Smooth muscle cell (in vitro differentiated cells): ENCODE results near the gene IQSEC3. TPM values are rescaled to one million over a fixed set of nuclear protein-coding genes. Genes with fewer than 3 reads are reported as not detected.

Source experiments
- DNase-seq: peaks from one replicate; lab custom pipeline; 2025; ENCODE audit not compliant: unreplicated experiment; lab: John Stamatoyannopoulos, UW
- H2AFZ ChIP-seq: fragments of 200-600 bp; sonication (generic); 2 replicates; pipeline ENCODE4 v1.6.0; 2016; ENCODE audit warnings: antibody characterized with exemption, low read depth, mild to moderate bottlenecking
- H3F3A ChIP-seq: fragments of 200-600 bp; sonication (generic); 2 replicates; pipeline ENCODE4 v1.6.0; 2017; ENCODE audit warnings: antibody characterized with exemption, low read depth
- H3K27ac ChIP-seq: fragments of 200-600 bp; sonication (generic); 2 replicates; pipeline ENCODE4 v1.5.1; 2016; ENCODE audit warnings: low read depth, mild to moderate bottlenecking
- H3K27me3 ChIP-seq: fragments of 200-600 bp; sonication (generic); 2 replicates; pipeline ENCODE4 v1.6.1; 2016; ENCODE audit warnings: low read depth, mild to moderate bottlenecking
- H3K36me3 ChIP-seq: fragments of 200-600 bp; sonication (generic); 2 replicates; pipeline ENCODE4 v1.5.1; 2016; ENCODE audit warnings: low read depth
- H3K4me1 ChIP-seq: fragments of 200-600 bp; sonication (generic); 2 replicates; pipeline ENCODE4 v1.5.1; 2016; ENCODE audit warnings: low read depth
- H3K4me2 ChIP-seq: fragments of 200-600 bp; sonication (generic); 2 replicates; pipeline ENCODE4 v1.6.0; 2016; ENCODE audit warnings: mild to moderate bottlenecking
- H3K4me3 ChIP-seq: fragments of 200-600 bp; sonication (generic); 2 replicates; pipeline ENCODE4 v1.5.1; 2016; ENCODE audit warnings: mild to moderate bottlenecking
- H3K79me2 ChIP-seq: fragments of 200-600 bp; sonication (generic); 2 replicates; pipeline ENCODE4 v1.6.0; 2016; ENCODE audit warnings: low read depth, mild to moderate bottlenecking
- H3K9ac ChIP-seq: fragments of 200-600 bp; sonication (generic); 2 replicates; pipeline ENCODE4 v1.6.0; 2016; ENCODE audit warnings: low read depth
- H3K9me3 ChIP-seq: fragments of 200-600 bp; sonication (generic); replicated peaks from 2 replicates; pipeline ENCODE4 v1.5.1; 2016; ENCODE audit warnings: low read depth
- H4K20me1 ChIP-seq: fragments of 200-600 bp; sonication (generic); 2 replicates; pipeline ENCODE4 v1.6.0; 2016; ENCODE audit warnings: low read depth
- WGBS: methylation state at CpG from one replicate; pipeline ENCODE4 v1.1.7; 2016; ENCODE audit warnings: low lambda C conversion rate; 5-methylcytosine and 5-hydroxymethylcytosine counted together
- polyA plus RNA-seq: library from polyadenylated mRNA; unstranded; fragments of >200 nt; fragmentation: Nextera tagmentation; extraction: Ambion mirVana; gene quantifications from 2 replicates; pipeline ENCODE4 v1.2.1, GENCODE V29; 2016
- total RNA-seq: library from RNA; depleted of rRNA; stranded (reverse); fragments of >200 nt; gene quantifications from 2 replicates; pipeline ENCODE4 v1.2.3, GENCODE V29; 2014
- TF ChIP-seq, protein P1 (sequence below): fragments of 200-600 bp; sonication (generic); IDR thresholded peaks from 2 replicates; pipeline ENCODE4 v1.5.1; 2017; ENCODE audit warnings: borderline replicate concordance, mild to moderate bottlenecking, antibody characterized with exemption; ENCODE audit not compliant: insufficient read depth, poor library complexity, severe bottlenecking

IQSEC3 gene
- total and polyA plus RNA-seq, 2 experiments from 2014 or later: 0.72 to 2.4 TPM

- no peaks in the 10 kb centered on the region for H3K4me1 ChIP-seq
- no peak overlapping the region for H3K4me3 ChIP-seq
- no peaks in the 10 kb centered on the region for H3K36me3 ChIP-seq
- no peak overlapping the region for H3K9ac ChIP-seq
- WGBS: 90% methylated on average over 12 of the region's 12 CpGs
- H3F3A ChIP-seq: no peaks in the 10 kb centered on the region
- no peak for DNase-seq
- no peaks in the 10 kb centered on the region for H3K79me2 ChIP-seq
- H4K20me1 ChIP-seq: no peaks in the 10 kb centered on the region
- TF ChIP-seq, protein P1, sequence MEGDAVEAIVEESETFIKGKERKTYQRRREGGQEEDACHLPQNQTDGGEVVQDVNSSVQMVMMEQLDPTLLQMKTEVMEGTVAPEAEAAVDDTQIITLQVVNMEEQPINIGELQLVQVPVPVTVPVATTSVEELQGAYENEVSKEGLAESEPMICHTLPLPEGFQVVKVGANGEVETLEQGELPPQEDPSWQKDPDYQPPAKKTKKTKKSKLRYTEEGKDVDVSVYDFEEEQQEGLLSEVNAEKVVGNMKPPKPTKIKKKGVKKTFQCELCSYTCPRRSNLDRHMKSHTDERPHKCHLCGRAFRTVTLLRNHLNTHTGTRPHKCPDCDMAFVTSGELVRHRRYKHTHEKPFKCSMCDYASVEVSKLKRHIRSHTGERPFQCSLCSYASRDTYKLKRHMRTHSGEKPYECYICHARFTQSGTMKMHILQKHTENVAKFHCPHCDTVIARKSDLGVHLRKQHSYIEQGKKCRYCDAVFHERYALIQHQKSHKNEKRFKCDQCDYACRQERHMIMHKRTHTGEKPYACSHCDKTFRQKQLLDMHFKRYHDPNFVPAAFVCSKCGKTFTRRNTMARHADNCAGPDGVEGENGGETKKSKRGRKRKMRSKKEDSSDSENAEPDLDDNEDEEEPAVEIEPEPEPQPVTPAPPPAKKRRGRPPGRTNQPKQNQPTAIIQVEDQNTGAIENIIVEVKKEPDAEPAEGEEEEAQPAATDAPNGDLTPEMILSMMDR: no peak
- no peaks in the 10 kb centered on the region for H3K9me3 ChIP-seq
- no peak overlapping the region for H2AFZ ChIP-seq
- no peak overlapping the region for H3K27ac ChIP-seq
- no peak overlapping the region for H3K4me2 ChIP-seq
- no peaks in the 10 kb centered on the region for H3K27me3 ChIP-seq
Measured at GRCh38 chr12:157644-158043, 91.1 kb downstream of the IQSEC3 start.

- Histone ChIP-seq H3K4me1 (peaks cover 6% of the 10 kb centered on the region), H4K20me1 (no peaks in the 10 kb centered on the region), H2AFZ (no peak overlapping the region), H3K4me3 (no peak overlapping the region), H3K9me3 (no peaks in the 10 kb centered on the region), H3K27me3 (no peaks in the 10 kb centered on the region), H3K79me2 (no peaks in the 10 kb centered on the region), H3K9ac (no peak overlapping the region), H3K36me3 (no peaks in the 10 kb centered on the region), H3K4me2 (no peak overlapping the region), H3F3A (no peaks in the 10 kb centered on the region), H3K27ac (no peak overlapping the region)
- no peak for DNase-seq
- TF ChIP-seq, protein P1: no peak
- 70% methylated on average over 7 of the region's 7 CpGs for WGBS
Measured at GRCh38 chr12:159156-159782, 92.7 kb downstream of the IQSEC3 start.

DNA sequence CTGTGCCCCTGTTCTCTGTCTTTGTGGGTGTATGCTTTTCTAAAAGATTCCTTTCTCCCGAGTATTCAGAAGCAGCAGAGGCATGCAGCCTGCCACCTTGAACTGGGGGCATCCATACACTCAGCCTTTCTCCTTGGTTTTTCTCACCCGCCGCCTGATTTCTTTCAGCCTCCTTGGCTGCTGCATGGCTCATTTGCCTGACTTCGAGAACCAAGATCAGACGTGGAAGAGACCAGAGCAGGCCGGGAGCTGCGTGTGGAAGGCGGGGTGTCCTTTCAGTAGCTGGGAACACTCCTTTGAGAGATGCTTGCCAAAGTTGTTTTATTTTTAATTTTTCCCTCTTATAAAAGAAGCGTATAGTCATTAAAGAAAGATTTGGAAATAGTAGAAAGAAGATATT, 94.3 kb downstream of the IQSEC3 start:
- Histone ChIP-seq H4K20me1 (no peaks in the 10 kb centered on the region), H3F3A (no peaks in the 10 kb centered on the region), H3K79me2 (no peaks in the 10 kb centered on the region), H3K4me1 (peaks cover 12% of the 10 kb centered on the region), H3K4me3 (no peak overlapping the region), H3K9ac (no peak overlapping the region), H3K27ac (no peak overlapping the region), H2AFZ (no peak overlapping the region), H3K36me3 (no peaks in the 10 kb centered on the region), H3K9me3 (no peaks in the 10 kb centered on the region), H3K27me3 (no peaks in the 10 kb centered on the region), H3K4me2 (no peak overlapping the region)
- 84% methylated on average over 9 of the region's 9 CpGs for WGBS
- TF ChIP-seq, protein P1: no peak
- DNase-seq: no peak

GRCh38 chr12:161823-162222, 95.3 kb downstream of the IQSEC3 start:
- H3K36me3 ChIP-seq: no peaks in the 10 kb centered on the region
- no peak overlapping the region for H3K4me3 ChIP-seq
- H4K20me1 ChIP-seq: no peaks in the 10 kb centered on the region
- H3K4me1 ChIP-seq: peaks cover 15% of the 10 kb centered on the region
- no peaks in the 10 kb centered on the region for H3K27me3 ChIP-seq
- H3K27ac ChIP-seq: no peak overlapping the region
- no peak overlapping the region for H3K4me2 ChIP-seq
- H3K79me2 ChIP-seq: no peaks in the 10 kb centered on the region
- no peaks in the 10 kb centered on the region for H3K9me3 ChIP-seq
- WGBS: 97% methylated on average over 8 of the region's 8 CpGs
- no peak overlapping the region for H2AFZ ChIP-seq
- H3K9ac ChIP-seq: no peak overlapping the region
- no peaks in the 10 kb centered on the region for H3F3A ChIP-seq
- no peak for DNase-seq
- TF ChIP-seq, protein P1: no peak
